ENCODE data around the gene NKX2-4. TPM values are rescaled to one million over a fixed set of nuclear protein-coding genes. Genes with fewer than 3 reads are reported as not detected.

The NKX2-4 gene
- total RNA-seq, 1 donor from 2014 or later: not detected

DNA sequence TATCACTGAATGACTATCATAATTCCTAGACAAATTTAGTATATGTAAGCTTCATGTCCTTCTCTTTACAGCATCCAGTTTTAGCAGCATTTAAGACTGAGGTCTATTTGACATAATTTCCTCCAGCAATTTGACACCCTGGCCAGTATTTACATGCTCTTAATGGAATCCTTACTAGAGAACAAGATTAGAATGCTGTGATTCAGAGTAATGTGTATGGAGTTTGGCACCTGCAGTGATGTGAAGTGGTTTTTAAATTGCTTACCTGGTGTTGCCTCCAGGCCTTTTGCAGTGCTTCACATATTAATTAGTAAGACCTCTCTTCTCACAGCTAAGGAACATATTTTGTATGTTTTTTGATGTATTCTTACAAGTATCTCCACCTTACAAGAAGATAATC lies 9.8 kb downstream of the NKX2-4 start:
- Histone ChIP-seq H3K4me3 (ENCODE audit: low read length in 3 of 3) (no peak overlapping the region), H3K36me3 (ENCODE audit: control insufficient read depth in 3 of 3, insufficient read depth in 3 of 3, low read length in 3 of 3) (peaks cover 12 to 38% (median 32%) of the 10 kb centered on the region in 3 donors)

GRCh38 chr20:21386111-21386510 lies 11.2 kb downstream of the NKX2-4 start:
- no peaks in the 10 kb centered on the region for H3K4me1 ChIP-seq (ENCODE audit: control insufficient read depth in 3 of 3, insufficient read depth in 3 of 3, low read length in 3 of 3)
- no peaks in the 10 kb centered on the region for H3K27me3 ChIP-seq (ENCODE audit: control insufficient read depth in 3 of 3, insufficient read depth in 3 of 3, low read length in 3 of 3)
- no peak overlapping the region for H3K4me3 ChIP-seq (ENCODE audit: low read length in 3 of 3)
- no peak overlapping the region for H3K9ac ChIP-seq (ENCODE audit: low read depth in 1 of 3, low read length in 3 of 3)
- no peak overlapping the region for H3K27ac ChIP-seq (ENCODE audit: low read depth, low read length)
- peaks cover 15 to 42% (median 35%) of the 10 kb centered on the region in 3 donors for H3K36me3 ChIP-seq (ENCODE audit: control insufficient read depth in 3 of 3, insufficient read depth in 3 of 3, low read length in 3 of 3)
- no peaks in the 10 kb centered on the region for H3K9me3 ChIP-seq (ENCODE audit: control insufficient read depth in 3 of 3, low read length in 3 of 3)

More for the DNA sequence above, 9.8 kb downstream of the NKX2-4 start:
- Histone ChIP-seq H3K9ac (ENCODE audit: low read depth in 1 of 3, low read length in 3 of 3) (no peak overlapping the region), H3K27ac (ENCODE audit: low read depth, low read length) (no peak overlapping the region), H3K4me1 (ENCODE audit: control insufficient read depth in 3 of 3, insufficient read depth in 3 of 3, low read length in 3 of 3) (no peaks in the 10 kb centered on the region), H3K9me3 (ENCODE audit: control insufficient read depth in 3 of 3, low read length in 3 of 3) (no peaks in the 10 kb centered on the region), H3K27me3 (ENCODE audit: control insufficient read depth in 3 of 3, insufficient read depth in 3 of 3, low read length in 3 of 3) (peaks cover 5 to 7% (median 7%) of the 10 kb centered on the region in 3 donors)

- Histone ChIP-seq H3K9me3 (ENCODE audit: control insufficient read depth in 3 of 3, low read length in 3 of 3) (no peaks in the 10 kb centered on the region), H3K27ac (ENCODE audit: low read depth, low read length) (no peak overlapping the region), H3K4me1 (ENCODE audit: control insufficient read depth in 3 of 3, insufficient read depth in 3 of 3, low read length in 3 of 3) (no peaks in the 10 kb centered on the region), H3K9ac (ENCODE audit: low read depth in 1 of 3, low read length in 3 of 3) (no peak overlapping the region), H3K36me3 (ENCODE audit: control insufficient read depth in 3 of 3, insufficient read depth in 3 of 3, low read length in 3 of 3) (peaks cover 12 to 41% (median 35%) of the 10 kb centered on the region in 3 donors), H3K4me3 (ENCODE audit: low read length in 3 of 3) (no peak overlapping the region), H3K27me3 (ENCODE audit: control insufficient read depth in 3 of 3, insufficient read depth in 3 of 3, low read length in 3 of 3) (no peaks in the 10 kb centered on the region)
These were observed 12.9 kb downstream of the NKX2-4 start for GRCh38 chr20:21384308-21384892.

DNA sequence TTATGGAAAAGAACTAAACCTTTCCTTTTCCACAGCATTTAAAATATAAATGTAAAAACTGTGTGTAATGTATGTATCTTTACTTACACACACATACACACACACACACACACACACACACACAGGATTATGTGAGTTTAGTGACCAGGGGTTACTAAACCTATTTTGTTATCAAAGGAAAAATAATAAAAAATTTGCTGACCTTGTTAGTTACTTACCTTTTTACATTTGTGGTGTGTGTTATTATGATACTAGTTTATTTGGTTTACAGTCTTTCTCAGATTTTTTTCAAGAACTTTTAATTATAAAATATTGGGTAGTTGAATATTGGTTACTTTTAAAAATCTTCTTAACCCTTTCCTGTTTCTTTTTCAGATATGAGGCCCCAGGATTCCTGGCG lies 15.7 kb downstream of the NKX2-4 start:
- Histone ChIP-seq H3K27me3 (ENCODE audit: control insufficient read depth in 3 of 3, insufficient read depth in 3 of 3, low read length in 3 of 3) (no peaks in the 10 kb centered on the region), H3K27ac (ENCODE audit: low read depth, low read length) (no peak overlapping the region), H3K4me3 (ENCODE audit: low read length in 3 of 3) (no peak overlapping the region), H3K4me1 (ENCODE audit: control insufficient read depth in 3 of 3, insufficient read depth in 3 of 3, low read length in 3 of 3) (no peaks in the 10 kb centered on the region), H3K9me3 (ENCODE audit: control insufficient read depth in 3 of 3, low read length in 3 of 3) (no peaks in the 10 kb centered on the region), H3K36me3 (ENCODE audit: control insufficient read depth in 3 of 3, insufficient read depth in 3 of 3, low read length in 3 of 3) (peaks cover 7 to 22% (median 19%) of the 10 kb centered on the region in 3 donors), H3K9ac (ENCODE audit: low read depth in 1 of 3, low read length in 3 of 3) (no peak overlapping the region)

DNA sequence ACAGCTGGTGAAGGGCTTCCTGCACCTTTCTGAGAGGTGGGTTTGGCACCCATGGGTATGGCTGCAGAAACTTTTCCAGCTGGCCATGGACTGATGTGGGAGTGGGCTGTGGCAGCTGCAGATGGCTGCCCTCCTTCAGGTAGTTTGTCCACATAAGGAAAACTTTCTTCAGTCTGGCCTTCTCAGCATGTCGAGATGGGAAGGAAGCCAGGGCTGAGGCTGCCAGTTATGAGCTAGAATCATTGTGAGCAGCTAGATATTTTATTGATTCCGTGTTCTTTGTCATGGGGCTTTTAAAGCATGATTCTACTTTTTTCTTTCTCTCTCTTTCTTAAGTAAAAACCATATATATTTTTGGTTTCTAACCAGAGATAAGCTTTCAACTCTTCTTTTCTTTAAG lies 16.6 kb downstream of the NKX2-4 start:
- H3K9ac ChIP-seq (ENCODE audit: low read depth in 1 of 3, low read length in 3 of 3): no peak overlapping the region
- H3K9me3 ChIP-seq (ENCODE audit: control insufficient read depth in 3 of 3, low read length in 3 of 3): no peaks in the 10 kb centered on the region
- no peaks in the 10 kb centered on the region for H3K4me1 ChIP-seq (ENCODE audit: control insufficient read depth in 3 of 3, insufficient read depth in 3 of 3, low read length in 3 of 3)
- H3K36me3 ChIP-seq (ENCODE audit: control insufficient read depth in 3 of 3, insufficient read depth in 3 of 3, low read length in 3 of 3): peaks cover 5 to 17% (median 15%) of the 10 kb centered on the region in 3 donors
- H3K27me3 ChIP-seq (ENCODE audit: control insufficient read depth in 3 of 3, insufficient read depth in 3 of 3, low read length in 3 of 3): no peaks in the 10 kb centered on the region
- no peak overlapping the region for H3K27ac ChIP-seq (ENCODE audit: low read depth, low read length)
- no peak overlapping the region for H3K4me3 ChIP-seq (ENCODE audit: low read length in 3 of 3)

DNA sequence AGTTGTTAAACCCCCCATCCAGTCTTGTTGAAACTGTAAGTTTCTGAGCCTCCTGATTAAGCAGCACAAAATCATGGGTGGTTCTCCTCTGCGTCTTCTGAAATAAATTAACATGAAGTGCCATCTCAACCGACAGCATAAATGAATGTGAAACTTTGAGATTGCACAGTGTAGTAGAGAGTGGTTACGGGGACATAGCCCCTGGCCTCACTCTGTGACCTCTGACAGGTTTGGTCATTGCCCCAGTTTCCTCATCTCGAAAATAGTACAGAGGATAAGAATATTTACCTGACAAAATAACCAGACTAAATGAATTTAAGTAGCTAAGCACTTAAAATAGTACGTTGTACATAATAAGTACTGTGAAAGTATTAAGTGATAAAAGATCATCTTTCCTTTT lies 19.1 kb downstream of the NKX2-4 start:
- Histone ChIP-seq H3K27ac (ENCODE audit: low read depth, low read length) (no peak overlapping the region), H3K9me3 (ENCODE audit: control insufficient read depth in 3 of 3, low read length in 3 of 3) (no peaks in the 10 kb centered on the region), H3K9ac (ENCODE audit: low read depth in 1 of 3, low read length in 3 of 3) (no peak overlapping the region), H3K27me3 (ENCODE audit: control insufficient read depth in 3 of 3, insufficient read depth in 3 of 3, low read length in 3 of 3) (no peaks in the 10 kb centered on the region), H3K4me1 (ENCODE audit: control insufficient read depth in 3 of 3, insufficient read depth in 3 of 3, low read length in 3 of 3) (no peaks in the 10 kb centered on the region), H3K4me3 (ENCODE audit: low read length in 3 of 3) (no peak overlapping the region), H3K36me3 (ENCODE audit: control insufficient read depth in 3 of 3, insufficient read depth in 3 of 3, low read length in 3 of 3) (peaks cover 3 to 12% (median 10%) of the 10 kb centered on the region in 3 donors)

- no peak overlapping the region for H3K27ac ChIP-seq (ENCODE audit: low read depth, low read length)
- no peaks in the 10 kb centered on the region for H3K27me3 ChIP-seq (ENCODE audit: control insufficient read depth in 3 of 3, insufficient read depth in 3 of 3, low read length in 3 of 3)
- H3K9me3 ChIP-seq (ENCODE audit: control insufficient read depth in 3 of 3, low read length in 3 of 3): no peaks in the 10 kb centered on the region
- H3K9ac ChIP-seq (ENCODE audit: low read depth in 1 of 3, low read length in 3 of 3): no peak overlapping the region
- H3K36me3 ChIP-seq (ENCODE audit: control insufficient read depth in 3 of 3, insufficient read depth in 3 of 3, low read length in 3 of 3): peaks cover 3 to 10% (median 7%) of the 10 kb centered on the region in 3 donors
- no peak overlapping the region for H3K4me3 ChIP-seq (ENCODE audit: low read length in 3 of 3)
- no peaks in the 10 kb centered on the region for H3K4me1 ChIP-seq (ENCODE audit: control insufficient read depth in 3 of 3, insufficient read depth in 3 of 3, low read length in 3 of 3)
These were observed 19.6 kb downstream of the NKX2-4 start for GRCh38 chr20:21377701-21378100.

DNA sequence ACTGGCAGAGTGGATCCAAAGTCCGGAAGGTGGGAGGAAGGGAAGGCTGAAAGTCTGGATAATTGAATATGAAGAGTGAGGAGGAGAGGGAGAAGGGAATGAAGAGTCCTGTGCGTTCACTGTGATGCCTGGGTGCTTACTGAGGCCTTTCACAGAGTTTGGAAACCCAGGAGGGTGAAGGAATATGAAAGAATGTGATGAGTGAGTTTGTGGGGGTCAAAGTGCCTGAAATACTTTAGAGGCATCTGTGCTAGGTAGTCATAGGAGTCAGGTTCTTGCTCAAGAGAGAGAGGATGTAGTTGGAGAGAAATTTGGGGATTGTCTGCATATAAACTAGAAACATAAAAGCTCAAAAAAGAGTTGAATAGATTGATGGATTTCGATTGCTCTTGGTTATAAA lies 20.7 kb downstream of the NKX2-4 start:
- Histone ChIP-seq H3K9me3 (ENCODE audit: control insufficient read depth in 3 of 3, low read length in 3 of 3) (no peaks in the 10 kb centered on the region), H3K36me3 (ENCODE audit: control insufficient read depth in 3 of 3, insufficient read depth in 3 of 3, low read length in 3 of 3) (peaks cover 0 to 5% (median 3%) of the 10 kb centered on the region in 3 donors), H3K4me1 (ENCODE audit: control insufficient read depth in 3 of 3, insufficient read depth in 3 of 3, low read length in 3 of 3) (no peaks in the 10 kb centered on the region), H3K27me3 (ENCODE audit: control insufficient read depth in 3 of 3, insufficient read depth in 3 of 3, low read length in 3 of 3) (no peaks in the 10 kb centered on the region), H3K27ac (ENCODE audit: low read depth, low read length) (no peak overlapping the region), H3K9ac (ENCODE audit: low read depth in 1 of 3, low read length in 3 of 3) (no peak overlapping the region), H3K4me3 (ENCODE audit: low read length in 3 of 3) (no peak overlapping the region)

DNA sequence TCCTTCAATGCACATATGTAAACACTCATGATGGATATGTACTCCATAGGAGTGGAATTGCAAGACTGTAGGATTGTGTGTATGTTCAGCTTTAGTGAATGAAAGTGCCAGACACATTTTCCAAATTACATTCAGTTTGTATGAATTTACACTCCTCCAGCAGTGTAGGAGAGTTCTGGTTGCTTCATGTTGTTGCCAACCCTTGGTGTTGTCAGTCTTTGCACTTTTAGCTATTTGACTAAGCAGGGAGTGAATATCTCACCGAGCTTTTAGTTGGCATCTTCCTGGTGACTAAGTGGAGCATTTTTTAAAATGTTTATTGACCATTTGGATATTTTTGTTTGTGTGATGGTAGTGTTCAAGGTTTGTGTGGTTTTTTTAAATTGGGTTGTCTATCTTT lies 23.9 kb downstream of the NKX2-4 start:
- Histone ChIP-seq H3K27ac (ENCODE audit: low read depth, low read length) (no peak overlapping the region), H3K27me3 (ENCODE audit: control insufficient read depth in 3 of 3, insufficient read depth in 3 of 3, low read length in 3 of 3) (no peaks in the 10 kb centered on the region), H3K9ac (ENCODE audit: low read depth in 1 of 3, low read length in 3 of 3) (no peak overlapping the region), H3K4me3 (ENCODE audit: low read length in 3 of 3) (no peak overlapping the region), H3K4me1 (ENCODE audit: control insufficient read depth in 3 of 3, insufficient read depth in 3 of 3, low read length in 3 of 3) (no peaks in the 10 kb centered on the region), H3K9me3 (ENCODE audit: control insufficient read depth in 3 of 3, low read length in 3 of 3) (no peaks in the 10 kb centered on the region), H3K36me3 (ENCODE audit: control insufficient read depth in 3 of 3, insufficient read depth in 3 of 3, low read length in 3 of 3) (peaks cover 2 to 15% (median 10%) of the 10 kb centered on the region in 3 donors)

DNA sequence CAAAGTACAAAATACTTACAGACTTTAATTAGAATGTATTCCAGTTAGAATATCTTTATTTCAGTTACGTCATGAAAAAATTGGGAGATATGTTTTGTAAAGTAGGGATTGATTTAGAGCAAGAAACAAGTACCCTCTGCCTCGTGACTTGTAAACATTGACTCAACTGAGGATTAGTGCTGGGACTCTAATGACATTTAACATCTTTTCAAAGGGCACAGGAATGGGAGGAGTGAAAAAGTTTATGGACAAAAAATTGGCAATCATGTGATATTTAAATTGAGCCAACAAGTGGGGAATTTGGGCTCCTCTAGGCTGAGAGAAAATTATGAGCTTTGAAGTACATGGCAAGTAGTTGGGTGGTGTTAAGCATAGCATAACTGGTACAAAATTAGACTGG lies 25.3 kb downstream of the NKX2-4 start:
- Histone ChIP-seq H3K4me3 (ENCODE audit: low read length in 3 of 3) (no peak overlapping the region), H3K9ac (ENCODE audit: low read depth in 1 of 3, low read length in 3 of 3) (no peak overlapping the region), H3K9me3 (ENCODE audit: control insufficient read depth in 3 of 3, low read length in 3 of 3) (no peaks in the 10 kb centered on the region), H3K27ac (ENCODE audit: low read depth, low read length) (no peak overlapping the region), H3K27me3 (ENCODE audit: control insufficient read depth in 3 of 3, insufficient read depth in 3 of 3, low read length in 3 of 3) (no peaks in the 10 kb centered on the region), H3K4me1 (ENCODE audit: control insufficient read depth in 3 of 3, insufficient read depth in 3 of 3, low read length in 3 of 3) (no peaks in the 10 kb centered on the region), H3K36me3 (ENCODE audit: control insufficient read depth in 3 of 3, insufficient read depth in 3 of 3, low read length in 3 of 3) (peaks cover 2 to 19% (median 10%) of the 10 kb centered on the region in 3 donors)
